Glutamatergic neuron (in vitro differentiated cells): ENCODE results near the gene CRLF3. TPM values are rescaled to one million over a fixed set of nuclear protein-coding genes. Genes with fewer than 3 reads are reported as not detected.
"Not testable (repeated sequence)": the region's sequence is repeated elsewhere in the genome, so short reads cannot be mapped to it uniquely, and the experiment has no call there.

Experiments used
- DNase-seq: peaks from one replicate; pipeline ENCODE4 v3.0.0; 2022
- H3K27ac Mint-ChIP-seq: one replicate; pipeline ENCODE4 v1.8.0; 2020; ENCODE audit warnings: mild to moderate bottlenecking, mixed read lengths, inconsistent platforms; ENCODE audit not compliant: unreplicated experiment
- H3K27me3 Mint-ChIP-seq: one replicate; pipeline ENCODE4 v1.8.0; 2020; ENCODE audit warnings: mild to moderate bottlenecking, moderate library complexity, mixed read lengths, inconsistent platforms; ENCODE audit not compliant: unreplicated experiment
- H3K36me3 Mint-ChIP-seq: one replicate; pipeline ENCODE4 v1.8.0; 2020; ENCODE audit warnings: mild to moderate bottlenecking, mixed read lengths, inconsistent platforms; ENCODE audit not compliant: unreplicated experiment
- H3K4me1 Mint-ChIP-seq: one replicate; pipeline ENCODE4 v1.8.0; 2020; ENCODE audit warnings: mild to moderate bottlenecking, low read depth, mixed read lengths, inconsistent platforms; ENCODE audit not compliant: unreplicated experiment
- H3K4me3 Mint-ChIP-seq: one replicate; pipeline ENCODE4 v1.8.0; 2020; ENCODE audit warnings: mild to moderate bottlenecking, mixed read lengths, inconsistent platforms; ENCODE audit not compliant: unreplicated experiment
- H3K9me3 Mint-ChIP-seq: one replicate; pipeline ENCODE4 v1.8.0; 2020; ENCODE audit warnings: mild to moderate bottlenecking, moderate library complexity, mixed read lengths, inconsistent platforms; ENCODE audit not compliant: unreplicated experiment
- total RNA-seq: library from RNA; stranded (reverse); fragmentation: NEBNext Ultra II Directional; extraction: Animal tissue kit (Norgen Biotek cat#: 25700); gene quantifications from one replicate; pipeline ENCODE4 v1.2.1, GENCODE V29; 2021; ENCODE audit not compliant: unreplicated experiment
- TF ChIP-seq, protein P1 (sequence below): fragments of 200-600 bp; sonication (generic); IDR thresholded peaks from one replicate; pipeline ENCODE4 v1.5.0; 2021; ENCODE audit not compliant: partially characterized antibody, unreplicated experiment

The CRLF3 gene
- total RNA-seq, 1 donor from 2014 or later: 9.0 TPM

DNA sequence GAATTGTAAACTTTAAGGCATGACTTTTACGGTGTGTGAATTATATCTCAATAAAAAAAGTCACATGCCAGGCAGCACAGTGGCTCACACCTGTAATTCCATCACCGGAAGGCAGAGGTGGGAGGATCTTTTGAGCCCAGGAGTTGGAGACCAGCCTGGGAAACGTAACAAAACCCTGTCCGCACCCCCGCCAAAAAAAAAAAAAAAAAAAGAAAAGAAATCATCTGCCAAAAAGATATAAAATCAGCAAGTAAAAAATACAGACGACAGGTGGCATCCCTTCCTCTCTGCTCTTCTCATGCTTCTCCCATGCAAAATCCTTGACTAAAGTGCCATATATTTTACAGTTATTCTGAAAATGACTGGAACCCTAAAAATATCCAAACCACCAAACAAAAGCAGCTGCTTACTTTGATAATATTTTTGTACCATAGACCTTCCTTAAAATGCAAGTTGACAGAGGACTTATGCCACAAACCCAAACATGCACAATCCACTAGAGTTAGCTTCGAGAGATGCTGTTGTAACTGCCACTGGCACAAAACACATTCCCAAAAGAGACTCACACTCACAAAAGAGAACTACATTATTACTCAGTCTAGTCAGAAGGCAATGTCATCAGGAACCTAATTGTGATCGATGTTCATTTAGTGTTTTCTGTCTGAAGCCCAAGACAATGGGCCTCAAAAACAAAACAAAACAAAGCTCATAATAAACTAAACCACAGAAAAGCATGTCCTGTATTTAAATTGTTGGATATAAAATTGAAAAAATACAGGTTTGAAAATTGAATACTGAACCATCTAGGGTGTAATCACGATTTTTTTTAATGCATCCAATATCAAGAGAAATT lies 2.4 kb downstream of the CRLF3 start:
- no peaks in the 10 kb centered on the region for H3K36me3 Mint-ChIP-seq
- peaks cover 2% of the 10 kb centered on the region for H3K9me3 Mint-ChIP-seq
- peaks cover 5% of the 10 kb centered on the region for H3K4me1 Mint-ChIP-seq
- H3K27ac Mint-ChIP-seq: no peak overlapping the region
- DNase-seq: no peak
- no peak overlapping the region for H3K4me3 Mint-ChIP-seq
- TF ChIP-seq, protein P1, sequence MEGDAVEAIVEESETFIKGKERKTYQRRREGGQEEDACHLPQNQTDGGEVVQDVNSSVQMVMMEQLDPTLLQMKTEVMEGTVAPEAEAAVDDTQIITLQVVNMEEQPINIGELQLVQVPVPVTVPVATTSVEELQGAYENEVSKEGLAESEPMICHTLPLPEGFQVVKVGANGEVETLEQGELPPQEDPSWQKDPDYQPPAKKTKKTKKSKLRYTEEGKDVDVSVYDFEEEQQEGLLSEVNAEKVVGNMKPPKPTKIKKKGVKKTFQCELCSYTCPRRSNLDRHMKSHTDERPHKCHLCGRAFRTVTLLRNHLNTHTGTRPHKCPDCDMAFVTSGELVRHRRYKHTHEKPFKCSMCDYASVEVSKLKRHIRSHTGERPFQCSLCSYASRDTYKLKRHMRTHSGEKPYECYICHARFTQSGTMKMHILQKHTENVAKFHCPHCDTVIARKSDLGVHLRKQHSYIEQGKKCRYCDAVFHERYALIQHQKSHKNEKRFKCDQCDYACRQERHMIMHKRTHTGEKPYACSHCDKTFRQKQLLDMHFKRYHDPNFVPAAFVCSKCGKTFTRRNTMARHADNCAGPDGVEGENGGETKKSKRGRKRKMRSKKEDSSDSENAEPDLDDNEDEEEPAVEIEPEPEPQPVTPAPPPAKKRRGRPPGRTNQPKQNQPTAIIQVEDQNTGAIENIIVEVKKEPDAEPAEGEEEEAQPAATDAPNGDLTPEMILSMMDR: no peak
- H3K27me3 Mint-ChIP-seq: peaks cover 2% of the 10 kb centered on the region

GRCh38 chr17:30819971-30820705 lies 4.4 kb downstream of the CRLF3 start:
- Mint-ChIP-seq H3K4me1 (peaks cover 5% of the 10 kb centered on the region), H3K4me3 (no peak overlapping the region)

DNA sequence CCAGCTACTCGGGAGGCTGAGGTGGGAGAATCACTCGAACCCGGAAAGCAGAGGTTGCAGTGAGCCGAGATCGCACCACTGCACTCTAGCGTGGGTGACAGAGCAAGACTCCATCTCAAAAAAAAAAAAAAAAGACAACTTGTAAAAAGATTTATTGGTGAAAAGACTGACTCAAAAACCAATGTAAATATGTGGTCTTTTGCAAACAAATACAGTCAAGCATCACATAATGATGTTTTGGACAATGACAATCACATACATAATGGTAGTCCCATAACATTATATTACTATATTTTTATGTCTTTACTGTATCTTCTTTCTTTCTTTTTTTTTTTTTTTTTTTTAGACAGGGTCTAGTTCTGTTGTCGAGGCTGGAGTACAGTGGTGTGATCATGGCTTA lies 8.3 kb downstream of the CRLF3 start:
- Mint-ChIP-seq H3K27me3 (no peaks in the 10 kb centered on the region), H3K4me1 (no peaks in the 10 kb centered on the region), H3K9me3 (no peaks in the 10 kb centered on the region), H3K27ac (no peak overlapping the region), H3K4me3 (no peak overlapping the region), H3K36me3 (no peaks in the 10 kb centered on the region)
- TF ChIP-seq, protein P1: no peak
- no peak for DNase-seq

More at GRCh38 chr17:30819971-30820705, 4.4 kb downstream of the CRLF3 start:
- Mint-ChIP-seq H3K36me3 (no peaks in the 10 kb centered on the region), H3K9me3 (peaks cover 1% of the 10 kb centered on the region), H3K27me3 (peaks cover 2% of the 10 kb centered on the region), H3K27ac (no peak overlapping the region)
- no peak for DNase-seq
- TF ChIP-seq, protein P1: no peak

GRCh38 chr17:30814860-30815259 lies 9.6 kb downstream of the CRLF3 start:
- not testable (repeated sequence) for H3K27ac Mint-ChIP-seq, H3K36me3 Mint-ChIP-seq, H3K9me3 Mint-ChIP-seq, H3K27me3 Mint-ChIP-seq, H3K4me1 Mint-ChIP-seq, DNase-seq, H3K4me3 Mint-ChIP-seq

DNA sequence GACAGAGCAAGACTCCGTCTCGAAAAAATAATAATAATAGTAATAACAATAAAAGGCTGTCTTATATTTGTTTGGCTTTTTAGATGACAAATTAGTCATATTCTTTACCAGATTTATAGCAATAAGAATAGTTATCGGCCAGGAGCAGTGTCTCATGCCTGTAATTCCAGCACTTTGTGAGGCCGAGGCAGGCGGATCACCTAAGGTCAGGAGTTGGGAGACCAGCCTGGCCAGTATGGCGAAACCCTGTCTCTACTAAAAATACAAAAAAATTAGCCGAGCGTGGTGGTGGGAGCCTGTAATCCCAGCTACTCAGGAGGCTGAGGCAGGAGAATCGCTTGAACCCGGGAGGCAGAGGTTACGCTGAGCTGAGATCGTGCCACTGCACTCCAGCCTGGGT lies 10.3 kb downstream of the CRLF3 start:
- not testable (repeated sequence) for H3K27ac Mint-ChIP-seq

More for the DNA sequence above, 10.3 kb downstream of the CRLF3 start:
- DNase-seq, H3K9me3 Mint-ChIP-seq, H3K27me3 Mint-ChIP-seq, H3K36me3 Mint-ChIP-seq, H3K4me1 Mint-ChIP-seq, H3K4me3 Mint-ChIP-seq: not testable (repeated sequence)
